Choroid plexus epithelial cell (primary cell): Measurements from ENCODE around the gene BTG1.
A peak's percentile ranks its signal among the peaks of the same experiment; 100 is the strongest.

Experiments used
- DNase-seq: peaks from one replicate; pipeline ENCODE4 v3.0.0-alpha.2; 2010; ENCODE audit warnings: low read depth
- H3K4me3 ChIP-seq: 2 replicates; pipeline ENCODE4 v1.5.1; 2011; ENCODE audit warnings: low read depth, mild to moderate bottlenecking, control low read depth, low read length, moderate library complexity
- CTCF ChIP-seq: conservative IDR thresholded peaks from 2 replicates; pipeline ENCODE4 v1.5.1; 2011; ENCODE audit warnings: low read depth, mild to moderate bottlenecking, control low read depth, inconsistent platforms, low read length, moderate library complexity

Gene BTG1

GRCh38 chr12:92123780-92124688, 21.6 kb downstream of the BTG1 start:
- TF ChIP-seq CTCF: no peak
- no peak overlapping the region for H3K4me3 ChIP-seq
- peak; percentile 35 for DNase-seq

GRCh38 chr12:92122941-92123779, 22.5 kb downstream of the BTG1 start:
- H3K4me3 ChIP-seq: no peak overlapping the region
- TF ChIP-seq CTCF: no peak
- no peak for DNase-seq

GRCh38 chr12:92121826-92122225, 23.8 kb downstream of the BTG1 start:
- no peak for DNase-seq
- H3K4me3 ChIP-seq: no peak overlapping the region
- TF ChIP-seq CTCF: no peak

- no peak overlapping the region for H3K4me3 ChIP-seq
- no peak for TF ChIP-seq CTCF
- no peak for DNase-seq
Measured at GRCh38 chr12:92118826-92119536, 26.7 kb downstream of the BTG1 start.

GRCh38 chr12:92114834-92115233, 30.8 kb downstream of the BTG1 start:
- TF ChIP-seq CTCF: no peak
- DNase-seq: no peak
- H3K4me3 ChIP-seq: no peak overlapping the region

GRCh38 chr12:92111256-92111655, 34.4 kb downstream of the BTG1 start:
- H3K4me3 ChIP-seq: no peak overlapping the region
- no peak for TF ChIP-seq CTCF
- DNase-seq: no peak
